GM23338 (cell line): ENCODE data around the gene SCML1. TPM values are rescaled to one million over a fixed set of nuclear protein-coding genes. Genes with fewer than 3 reads are reported as not detected.

Experiments used
- ATAC-seq: fragments of 200-7000 bp; cut with Tn5 transposase; 3 replicates; pipeline ENCODE4 v1.9.1; 2020
- DNase-seq: peaks from one replicate; pipeline ENCODE4 v3.0.0-alpha.2; 2015; ENCODE audit warnings: low spot score
- H2AFZ ChIP-seq: fragments of 200-600 bp; sonication (generic); 2 replicates; pipeline ENCODE4 v1.8.0; 2016; ENCODE audit warnings: antibody characterized with exemption, mild to moderate bottlenecking, moderate library complexity
- H3F3A ChIP-seq: fragments of 200-600 bp; sonication (generic); replicated peaks from 2 replicates; pipeline ENCODE4 v1.8.0; 2017; ENCODE audit warnings: antibody characterized with exemption, mixed run types, low read depth
- H3K27ac ChIP-seq: fragments of 200-600 bp; sonication (generic); 2 replicates; pipeline ENCODE4 v1.6.1; 2016; ENCODE audit warnings: low read depth
- H3K27me3 ChIP-seq: fragments of 200-600 bp; sonication (generic); 2 replicates; pipeline ENCODE4 v1.8.0; 2016; ENCODE audit warnings: mild to moderate bottlenecking, mixed run types, moderate library complexity; ENCODE audit not compliant: insufficient read depth
- H3K36me3 ChIP-seq: fragments of 200-600 bp; sonication (generic); 2 replicates; pipeline ENCODE4 v1.8.0; 2016; ENCODE audit warnings: mild to moderate bottlenecking; ENCODE audit not compliant: insufficient read depth
- H3K4me1 ChIP-seq: fragments of 200-600 bp; sonication (generic); 2 replicates; pipeline ENCODE4 v1.8.0; 2016; ENCODE audit warnings: mild to moderate bottlenecking, moderate library complexity; ENCODE audit not compliant: insufficient read depth
- H3K4me2 ChIP-seq: fragments of 200-600 bp; sonication (generic); 2 replicates; pipeline ENCODE4 v1.7.1; 2017; ENCODE audit warnings: mixed run types
- H3K4me3 ChIP-seq: fragments of 200-600 bp; sonication (generic); 2 replicates; pipeline ENCODE4 v1.6.1; 2016; ENCODE audit warnings: mixed run types
- H3K79me2 ChIP-seq: fragments of 200-600 bp; sonication (generic); replicated peaks from 2 replicates; pipeline ENCODE4 v1.8.0; 2017; ENCODE audit warnings: mild to moderate bottlenecking; ENCODE audit not compliant: insufficient read depth
- H3K9me2 ChIP-seq: fragments of 200-600 bp; sonication (generic); 2 replicates; pipeline ENCODE4 v1.8.0; 2017; ENCODE audit not compliant: insufficient read depth
- H4K20me1 ChIP-seq: fragments of 200-600 bp; sonication (generic); replicated peaks from 2 replicates; pipeline ENCODE4 v1.8.0; 2017; ENCODE audit warnings: mild to moderate bottlenecking; ENCODE audit not compliant: insufficient read depth
- H3K27ac Mint-ChIP-seq: 2 replicates; pipeline ENCODE4 v1.8.0; 2020; ENCODE audit warnings: inconsistent platforms, mild to moderate bottlenecking, moderate library complexity, mixed read lengths
- H3K27me3 Mint-ChIP-seq: 3 replicates; pipeline ENCODE4 v1.8.0; 2022; ENCODE audit warnings: low read depth, mild to moderate bottlenecking, moderate library complexity, mixed read lengths, inconsistent platforms; ENCODE audit not compliant: insufficient read depth, poor library complexity
- H3K36me3 Mint-ChIP-seq: 3 replicates; pipeline ENCODE4 v1.8.0; 2021; ENCODE audit warnings: low read depth, mild to moderate bottlenecking, inconsistent platforms, moderate library complexity, mixed read lengths
- H3K4me1 Mint-ChIP-seq: 3 replicates; pipeline ENCODE4 v1.8.0; 2020; ENCODE audit warnings: mild to moderate bottlenecking, inconsistent platforms, mixed read lengths
- H3K4me3 Mint-ChIP-seq: 3 replicates; pipeline ENCODE4 v1.8.0; 2021; ENCODE audit warnings: moderate library complexity, mild to moderate bottlenecking, inconsistent platforms, mixed read lengths
- H3K9me3 Mint-ChIP-seq: 3 replicates; pipeline ENCODE4 v1.8.0; 2020; ENCODE audit warnings: moderate library complexity, mild to moderate bottlenecking, inconsistent platforms, mixed read lengths
- CREB1 ChIP-seq: fragments of 250-450 bp; sonication (Bioruptor Pico); IDR thresholded peaks from 2 replicates; pipeline ENCODE4 v1.5.0; 2020; ENCODE audit warnings: low read depth, mild to moderate bottlenecking, moderate library complexity
- ETS1 ChIP-seq: IDR thresholded peaks from 2 replicates; pipeline ENCODE4 v1.6.1; 2016; ENCODE audit warnings: antibody characterized with exemption
- EZH2 ChIP-seq: fragments of 200-600 bp; sonication (generic); IDR thresholded peaks from one replicate; pipeline ENCODE4 v1.8.0; 2017; ENCODE audit warnings: antibody characterized with exemption, mild to moderate bottlenecking, low read depth; ENCODE audit not compliant: unreplicated experiment
- EZH2phosphoT487 ChIP-seq: fragments of 200-600 bp; sonication (generic); IDR thresholded peaks from one replicate; pipeline ENCODE4 v1.8.1; 2018; ENCODE audit warnings: antibody characterized with exemption; ENCODE audit not compliant: unreplicated experiment
- JUNB ChIP-seq: IDR thresholded peaks from one replicate; pipeline ENCODE4 v1.6.1; 2016; ENCODE audit warnings: antibody characterized with exemption; ENCODE audit not compliant: unreplicated experiment
- NANOG ChIP-seq: IDR thresholded peaks from 2 replicates; pipeline ENCODE4 v1.6.1; 2016; ENCODE audit warnings: antibody characterized with exemption, borderline replicate concordance
- POLR2AphosphoS5 ChIP-seq: IDR thresholded peaks from 2 replicates; pipeline ENCODE4 v1.6.1; 2016; ENCODE audit warnings: antibody characterized with exemption, low read depth
- REST ChIP-seq: IDR thresholded peaks from one replicate; pipeline ENCODE4 v1.6.1; 2018; ENCODE audit warnings: antibody characterized with exemption; ENCODE audit not compliant: unreplicated experiment
- STAT1 ChIP-seq: IDR thresholded peaks from one replicate; pipeline ENCODE4 v1.6.1; 2016; ENCODE audit warnings: antibody characterized with exemption; ENCODE audit not compliant: unreplicated experiment
- ZNF114 ChIP-seq: fragments of 250-450 bp; sonication (Bioruptor Pico); IDR thresholded peaks from 2 replicates; pipeline ENCODE4 v1.5.0; 2020; ENCODE audit warnings: mild to moderate bottlenecking, moderate library complexity
- ZNF331 ChIP-seq: fragments of 250-450 bp; sonication (Bioruptor Pico); IDR thresholded peaks from 2 replicates; pipeline ENCODE4 v1.5.0; 2020; ENCODE audit warnings: low read depth, mild to moderate bottlenecking, moderate library complexity
- polyA plus RNA-seq: library from polyadenylated mRNA; unstranded; fragments of >200 nt; fragmentation: Nextera tagmentation; extraction: Ambion mirVana; gene quantifications from 2 replicates; pipeline ENCODE4 v1.2.1, GENCODE V29; 2016
- total RNA-seq: library from RNA; depleted of rRNA; stranded (reverse); fragments of >200 nt; shearing (Covaris generic); gene quantifications from 2 replicates; pipeline ENCODE4 v1.2.3, GENCODE V29; 2014
- TF ChIP-seq, protein P1 (sequence below): fragments of 250-450 bp; sonication (Bioruptor Pico); IDR thresholded peaks from 2 replicates; pipeline ENCODE4 v1.5.0; 2020; ENCODE audit warnings: mild to moderate bottlenecking, moderate library complexity
- TF ChIP-seq, protein P2 (sequence below), 2 experiments: fragments of 200-600 bp in 1 of 2; sonication (generic) in 1 of 2; conservative IDR thresholded peaks; 2 replicates each; pipeline versions ENCODE4 v1.5.1 to v1.6.1; 2016 to 2017; ENCODE audit warnings: antibody characterized with exemption in 2 of 2, low read depth in 2 of 2, mild to moderate bottlenecking in 2 of 2, moderate library complexity in 1 of 2

Gene SCML1
- total and polyA plus RNA-seq, 2 experiments from 2014 or later, result 5.4 to 6.4 TPM

- no peaks in the 10 kb centered on the region for H3K27me3 Mint-ChIP-seq
- no peak for ATAC-seq
- Histone ChIP-seq H3K4me1 (no peaks in the 10 kb centered on the region), H4K20me1 (no peaks in the 10 kb centered on the region), H3K27ac (no peak overlapping the region), H3K4me3 (no peak overlapping the region), H3K79me2 (no peaks in the 10 kb centered on the region), H3F3A (no peaks in the 10 kb centered on the region), H3K9me2 (no peaks in the 10 kb centered on the region), H3K27me3 (no peaks in the 10 kb centered on the region), H3K36me3 (no peaks in the 10 kb centered on the region), H3K4me2 (no peak overlapping the region), H2AFZ (no peak overlapping the region)
- no peaks in the 10 kb centered on the region for H3K4me1 Mint-ChIP-seq
- no peak for TF ChIP-seq CREB1 (CRISPR knock-in tag)
- TF ChIP-seq ETS1, result no peak
- no peak for TF ChIP-seq ZNF331 (CRISPR knock-in tag)
- TF ChIP-seq, protein P1, sequence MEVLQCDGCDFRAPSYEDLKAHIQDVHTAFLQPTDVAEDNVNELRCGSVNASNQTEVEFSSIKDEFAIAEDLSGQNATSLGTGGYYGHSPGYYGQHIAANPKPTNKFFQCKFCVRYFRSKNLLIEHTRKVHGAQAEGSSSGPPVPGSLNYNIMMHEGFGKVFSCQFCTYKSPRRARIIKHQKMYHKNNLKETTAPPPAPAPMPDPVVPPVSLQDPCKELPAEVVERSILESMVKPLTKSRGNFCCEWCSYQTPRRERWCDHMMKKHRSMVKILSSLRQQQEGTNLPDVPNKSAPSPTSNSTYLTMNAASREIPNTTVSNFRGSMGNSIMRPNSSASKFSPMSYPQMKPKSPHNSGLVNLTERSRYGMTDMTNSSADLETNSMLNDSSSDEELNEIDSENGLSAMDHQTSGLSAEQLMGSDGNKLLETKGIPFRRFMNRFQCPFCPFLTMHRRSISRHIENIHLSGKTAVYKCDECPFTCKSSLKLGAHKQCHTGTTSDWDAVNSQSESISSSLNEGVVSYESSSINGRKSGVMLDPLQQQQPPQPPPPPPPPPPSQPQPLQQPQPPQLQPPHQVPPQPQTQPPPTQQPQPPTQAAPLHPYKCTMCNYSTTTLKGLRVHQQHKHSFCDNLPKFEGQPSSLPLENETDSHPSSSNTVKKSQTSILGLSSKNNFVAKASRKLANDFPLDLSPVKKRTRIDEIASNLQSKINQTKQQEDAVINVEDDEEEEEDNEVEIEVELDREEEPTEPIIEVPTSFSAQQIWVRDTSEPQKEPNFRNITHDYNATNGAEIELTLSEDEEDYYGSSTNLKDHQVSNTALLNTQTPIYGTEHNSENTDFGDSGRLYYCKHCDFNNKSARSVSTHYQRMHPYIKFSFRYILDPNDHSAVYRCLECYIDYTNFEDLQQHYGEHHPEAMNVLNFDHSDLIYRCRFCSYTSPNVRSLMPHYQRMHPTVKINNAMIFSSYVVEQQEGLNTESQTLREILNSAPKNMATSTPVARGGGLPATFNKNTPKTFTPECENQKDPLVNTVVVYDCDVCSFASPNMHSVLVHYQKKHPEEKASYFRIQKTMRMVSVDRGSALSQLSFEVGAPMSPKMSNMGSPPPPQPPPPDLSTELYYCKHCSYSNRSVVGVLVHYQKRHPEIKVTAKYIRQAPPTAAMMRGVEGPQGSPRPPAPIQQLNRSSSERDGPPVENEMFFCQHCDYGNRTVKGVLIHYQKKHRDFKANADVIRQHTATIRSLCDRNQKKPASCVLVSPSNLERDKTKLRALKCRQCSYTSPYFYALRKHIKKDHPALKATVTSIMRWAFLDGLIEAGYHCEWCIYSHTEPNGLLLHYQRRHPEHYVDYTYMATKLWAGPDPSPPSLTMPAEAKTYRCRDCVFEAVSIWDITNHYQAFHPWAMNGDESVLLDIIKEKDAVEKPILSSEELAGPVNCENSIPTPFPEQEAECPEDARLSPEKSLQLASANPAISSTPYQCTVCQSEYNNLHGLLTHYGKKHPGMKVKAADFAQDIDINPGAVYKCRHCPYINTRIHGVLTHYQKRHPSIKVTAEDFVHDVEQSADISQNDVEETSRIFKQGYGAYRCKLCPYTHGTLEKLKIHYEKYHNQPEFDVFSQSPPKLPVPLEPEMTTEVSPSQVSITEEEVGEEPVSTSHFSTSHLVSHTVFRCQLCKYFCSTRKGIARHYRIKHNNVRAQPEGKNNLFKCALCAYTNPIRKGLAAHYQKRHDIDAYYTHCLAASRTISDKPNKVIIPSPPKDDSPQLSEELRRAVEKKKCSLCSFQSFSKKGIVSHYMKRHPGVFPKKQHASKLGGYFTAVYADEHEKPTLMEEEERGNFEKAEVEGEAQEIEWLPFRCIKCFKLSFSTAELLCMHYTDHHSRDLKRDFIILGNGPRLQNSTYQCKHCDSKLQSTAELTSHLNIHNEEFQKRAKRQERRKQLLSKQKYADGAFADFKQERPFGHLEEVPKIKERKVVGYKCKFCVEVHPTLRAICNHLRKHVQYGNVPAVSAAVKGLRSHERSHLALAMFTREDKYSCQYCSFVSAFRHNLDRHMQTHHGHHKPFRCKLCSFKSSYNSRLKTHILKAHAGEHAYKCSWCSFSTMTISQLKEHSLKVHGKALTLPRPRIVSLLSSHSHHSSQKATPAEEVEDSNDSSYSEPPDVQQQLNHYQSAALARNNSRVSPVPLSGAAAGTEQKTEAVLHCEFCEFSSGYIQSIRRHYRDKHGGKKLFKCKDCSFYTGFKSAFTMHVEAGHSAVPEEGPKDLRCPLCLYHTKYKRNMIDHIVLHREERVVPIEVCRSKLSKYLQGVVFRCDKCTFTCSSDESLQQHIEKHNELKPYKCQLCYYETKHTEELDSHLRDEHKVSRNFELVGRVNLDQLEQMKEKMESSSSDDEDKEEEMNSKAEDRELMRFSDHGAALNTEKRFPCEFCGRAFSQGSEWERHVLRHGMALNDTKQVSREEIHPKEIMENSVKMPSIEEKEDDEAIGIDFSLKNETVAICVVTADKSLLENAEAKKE (CRISPR knock-in tag), result no peak
- TF ChIP-seq EZH2phosphoT487, result no peak
- no peak for TF ChIP-seq EZH2
- TF ChIP-seq STAT1, result no peak
- TF ChIP-seq NANOG, result no peak
- no peak for TF ChIP-seq REST
- no peak for TF ChIP-seq JUNB
- TF ChIP-seq, protein P2, sequence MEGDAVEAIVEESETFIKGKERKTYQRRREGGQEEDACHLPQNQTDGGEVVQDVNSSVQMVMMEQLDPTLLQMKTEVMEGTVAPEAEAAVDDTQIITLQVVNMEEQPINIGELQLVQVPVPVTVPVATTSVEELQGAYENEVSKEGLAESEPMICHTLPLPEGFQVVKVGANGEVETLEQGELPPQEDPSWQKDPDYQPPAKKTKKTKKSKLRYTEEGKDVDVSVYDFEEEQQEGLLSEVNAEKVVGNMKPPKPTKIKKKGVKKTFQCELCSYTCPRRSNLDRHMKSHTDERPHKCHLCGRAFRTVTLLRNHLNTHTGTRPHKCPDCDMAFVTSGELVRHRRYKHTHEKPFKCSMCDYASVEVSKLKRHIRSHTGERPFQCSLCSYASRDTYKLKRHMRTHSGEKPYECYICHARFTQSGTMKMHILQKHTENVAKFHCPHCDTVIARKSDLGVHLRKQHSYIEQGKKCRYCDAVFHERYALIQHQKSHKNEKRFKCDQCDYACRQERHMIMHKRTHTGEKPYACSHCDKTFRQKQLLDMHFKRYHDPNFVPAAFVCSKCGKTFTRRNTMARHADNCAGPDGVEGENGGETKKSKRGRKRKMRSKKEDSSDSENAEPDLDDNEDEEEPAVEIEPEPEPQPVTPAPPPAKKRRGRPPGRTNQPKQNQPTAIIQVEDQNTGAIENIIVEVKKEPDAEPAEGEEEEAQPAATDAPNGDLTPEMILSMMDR (conservative IDR thresholded peaks at IDR 0.05; ENCODE audit: low read depth in 2 of 2), result no peak
- no peak for TF ChIP-seq ZNF114 (CRISPR knock-in tag)
- no peak for TF ChIP-seq POLR2AphosphoS5
- no peak overlapping the region for H3K4me3 Mint-ChIP-seq
- no peak for DNase-seq
- no peaks in the 10 kb centered on the region for H3K9me3 Mint-ChIP-seq
- no peaks in the 10 kb centered on the region for H3K36me3 Mint-ChIP-seq
- no peak overlapping the region for H3K27ac Mint-ChIP-seq
These were observed 32.5 kb downstream of the SCML1 start for GRCh38 chrX:17769701-17770269.
